ENCODE results near the gene UBASH3A.

DNA sequence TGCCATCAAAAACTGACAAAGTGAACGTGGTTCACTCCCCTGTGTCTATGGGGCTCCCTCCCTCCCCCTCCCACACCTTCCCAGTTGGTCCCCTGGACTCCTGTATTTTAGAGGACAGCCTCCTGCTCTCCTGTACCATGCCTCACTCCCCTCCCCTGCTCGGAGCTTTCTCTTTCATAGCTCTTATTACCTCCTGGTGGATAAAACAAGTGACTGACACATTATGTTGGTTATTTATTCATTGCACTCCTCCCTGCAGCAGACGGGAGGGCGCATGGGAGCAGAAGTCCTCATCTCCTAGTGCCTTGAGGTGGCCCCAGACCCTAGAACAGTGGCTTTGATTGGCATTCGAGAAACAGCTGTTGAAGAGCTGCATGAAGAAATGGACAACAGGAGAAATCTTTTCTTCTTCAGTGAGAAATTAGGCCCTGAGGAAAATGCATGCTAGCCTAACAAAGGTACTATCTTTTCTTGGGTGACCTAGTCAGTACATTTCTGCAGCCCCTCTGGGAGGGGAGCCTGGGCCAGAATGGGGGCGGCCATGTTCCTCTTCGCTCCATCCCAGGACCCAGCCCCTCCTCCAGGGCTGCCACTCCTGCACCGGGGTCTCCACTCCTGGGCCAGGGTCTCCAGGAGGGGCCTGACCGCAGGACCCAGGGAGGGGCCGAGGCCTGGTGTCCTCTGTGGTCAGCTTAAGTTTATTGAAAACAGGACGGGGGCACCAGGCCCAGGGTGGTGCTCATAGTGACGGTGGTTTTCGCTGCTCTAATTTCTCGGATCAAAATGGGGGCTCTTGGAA lies 36.1 kb upstream of the UBASH3A start:
- TF ChIP-seq, protein P1, sequence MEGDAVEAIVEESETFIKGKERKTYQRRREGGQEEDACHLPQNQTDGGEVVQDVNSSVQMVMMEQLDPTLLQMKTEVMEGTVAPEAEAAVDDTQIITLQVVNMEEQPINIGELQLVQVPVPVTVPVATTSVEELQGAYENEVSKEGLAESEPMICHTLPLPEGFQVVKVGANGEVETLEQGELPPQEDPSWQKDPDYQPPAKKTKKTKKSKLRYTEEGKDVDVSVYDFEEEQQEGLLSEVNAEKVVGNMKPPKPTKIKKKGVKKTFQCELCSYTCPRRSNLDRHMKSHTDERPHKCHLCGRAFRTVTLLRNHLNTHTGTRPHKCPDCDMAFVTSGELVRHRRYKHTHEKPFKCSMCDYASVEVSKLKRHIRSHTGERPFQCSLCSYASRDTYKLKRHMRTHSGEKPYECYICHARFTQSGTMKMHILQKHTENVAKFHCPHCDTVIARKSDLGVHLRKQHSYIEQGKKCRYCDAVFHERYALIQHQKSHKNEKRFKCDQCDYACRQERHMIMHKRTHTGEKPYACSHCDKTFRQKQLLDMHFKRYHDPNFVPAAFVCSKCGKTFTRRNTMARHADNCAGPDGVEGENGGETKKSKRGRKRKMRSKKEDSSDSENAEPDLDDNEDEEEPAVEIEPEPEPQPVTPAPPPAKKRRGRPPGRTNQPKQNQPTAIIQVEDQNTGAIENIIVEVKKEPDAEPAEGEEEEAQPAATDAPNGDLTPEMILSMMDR (IDR thresholded peaks at IDR 0.05; ENCODE audit: low read length) = no peak
- no peak for TF ChIP-seq EZH2 (IDR thresholded peaks at IDR 0.05; ENCODE audit: borderline replicate concordance, low read length)
